Uterus (tissue), 4 donors: ENCODE data around the gene UGT1A10. TPM values are rescaled to one million over a fixed set of nuclear protein-coding genes. Genes with fewer than 3 reads are reported as not detected.

Experiments
- DNase-seq, 2 donors: peaks; one replicate each; pipeline ENCODE4 v3.0.0-alpha.2; 2019 to 2020
- H3K27ac ChIP-seq, 2 donors: fragments of 200-600 bp; sonication (generic); 1 replicate in 1 of 2; 2 replicates in 1 of 2; pipeline ENCODE4 v1.5.1; 2016 to 2018
- H3K27me3 ChIP-seq, 2 donors: fragments of 200-600 bp; sonication (generic); one replicate each; pipeline ENCODE4 v1.5.1; 2018 to 2019; ENCODE audit warnings: control low read depth in 1 of 2
- H3K36me3 ChIP-seq, 2 donors: fragments of 200-600 bp; sonication (generic); one replicate each; pipeline ENCODE4 v1.5.1; 2019; ENCODE audit warnings: control low read depth in 1 of 2
- H3K4me1 ChIP-seq, 2 donors: fragments of 200-600 bp; sonication (generic); one replicate each; pipeline ENCODE4 v1.5.1; 2018 to 2019; ENCODE audit warnings: control low read depth in 1 of 2
- H3K4me3 ChIP-seq, 2 donors: fragments of 200-600 bp; sonication (generic); 1 replicate in 1 of 2; 2 replicates in 1 of 2; pipeline ENCODE4 v1.5.1; 2018 to 2019; ENCODE audit warnings: mild to moderate bottlenecking in 1 of 2
- H3K9me3 ChIP-seq, 2 donors: fragments of 200-600 bp; sonication (generic); one replicate each; pipeline ENCODE4 v1.5.1; 2019; ENCODE audit warnings: control low read depth in 1 of 2
- POLR2A ChIP-seq, 2 donors: fragments of 450-650 bp; IDR thresholded peaks; one replicate each; pipeline ENCODE4 v1.6.1; 2016; ENCODE audit warnings: antibody characterized with exemption in 2 of 2, mild to moderate bottlenecking in 1 of 2, moderate library complexity in 1 of 2
- intact Hi-C: fragments of 100-400 bp; cut with DNase I; formaldehyde crosslinking; loops from one replicate; pipeline ENCODE4 v1.15.1; 2023; ENCODE audit warnings: low total_unique reads
- total RNA-seq, 4 donors: library from RNA; depleted of rRNA in 3 of 4; stranded (reverse); fragments of >200 nt in 3 of 4; gene quantifications; one replicate each; pipeline versions ENCODE4 v1.1.0 to v1.2.4, GENCODE V29; 2014 to 2023
- TF ChIP-seq, protein P1 (sequence below), 4 experiments: fragments of 200-600 bp in 2 of 4; fragments of 450-650 bp in 2 of 4; sonication (generic) in 2 of 4; IDR thresholded peaks; one replicate each; pipeline ENCODE4 v1.5.1; 2016 to 2019; ENCODE audit warnings: antibody characterized with exemption in 4 of 4, mild to moderate bottlenecking in 2 of 4, moderate library complexity in 1 of 4
- donor health status: DM: yes; HTN: yes; CAD: no.

The UGT1A10 gene
- total RNA-seq, 4 donors from 2014 or later, result not detected

DNA sequence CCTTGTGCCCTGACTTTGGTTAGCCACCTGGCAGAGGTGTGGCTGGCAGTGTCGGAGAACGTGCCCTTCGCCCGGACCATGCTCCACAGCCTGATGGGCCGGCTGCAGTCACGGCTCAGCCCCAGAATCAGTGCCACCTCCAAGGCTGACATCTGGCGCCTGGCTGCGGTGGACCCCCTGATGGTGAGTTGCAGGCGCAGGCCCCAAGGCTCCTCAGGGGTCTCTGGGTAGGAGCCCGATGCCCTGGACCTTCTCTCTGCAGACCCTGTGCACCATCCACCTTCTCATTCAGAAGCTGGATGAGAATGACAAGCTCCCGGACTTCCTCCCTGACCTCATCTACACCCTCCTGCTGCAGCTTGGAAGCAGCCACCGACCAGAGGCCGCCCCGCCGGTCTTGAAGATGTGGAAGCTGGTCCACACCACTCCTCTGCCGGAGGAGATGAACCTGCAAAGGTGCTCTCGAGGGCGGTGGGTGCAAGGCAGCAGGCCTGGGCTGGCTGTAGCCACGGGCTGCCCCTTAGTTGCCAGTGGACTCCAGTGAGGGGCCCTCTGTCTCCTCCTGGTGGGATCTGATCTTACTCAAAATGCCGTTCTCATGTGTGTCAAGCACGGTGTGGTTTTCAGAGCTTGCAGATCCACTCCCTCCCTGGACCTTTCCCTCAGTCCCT, 186.0 kb downstream of the UGT1A10 start:
- Histone ChIP-seq H3K9me3 (no peaks in the 10 kb centered on the region), H3K4me1 (no peaks in the 10 kb centered on the region), H3K36me3 (no peaks in the 10 kb centered on the region), H3K4me3 (no peak overlapping the region), H3K27ac (no peak overlapping the region), H3K27me3 (no peaks in the 10 kb centered on the region)
- no peak for DNase-seq
- TF ChIP-seq, protein P1, sequence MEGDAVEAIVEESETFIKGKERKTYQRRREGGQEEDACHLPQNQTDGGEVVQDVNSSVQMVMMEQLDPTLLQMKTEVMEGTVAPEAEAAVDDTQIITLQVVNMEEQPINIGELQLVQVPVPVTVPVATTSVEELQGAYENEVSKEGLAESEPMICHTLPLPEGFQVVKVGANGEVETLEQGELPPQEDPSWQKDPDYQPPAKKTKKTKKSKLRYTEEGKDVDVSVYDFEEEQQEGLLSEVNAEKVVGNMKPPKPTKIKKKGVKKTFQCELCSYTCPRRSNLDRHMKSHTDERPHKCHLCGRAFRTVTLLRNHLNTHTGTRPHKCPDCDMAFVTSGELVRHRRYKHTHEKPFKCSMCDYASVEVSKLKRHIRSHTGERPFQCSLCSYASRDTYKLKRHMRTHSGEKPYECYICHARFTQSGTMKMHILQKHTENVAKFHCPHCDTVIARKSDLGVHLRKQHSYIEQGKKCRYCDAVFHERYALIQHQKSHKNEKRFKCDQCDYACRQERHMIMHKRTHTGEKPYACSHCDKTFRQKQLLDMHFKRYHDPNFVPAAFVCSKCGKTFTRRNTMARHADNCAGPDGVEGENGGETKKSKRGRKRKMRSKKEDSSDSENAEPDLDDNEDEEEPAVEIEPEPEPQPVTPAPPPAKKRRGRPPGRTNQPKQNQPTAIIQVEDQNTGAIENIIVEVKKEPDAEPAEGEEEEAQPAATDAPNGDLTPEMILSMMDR (IDR thresholded peaks at IDR 0.05), result no peak
- no peak for TF ChIP-seq POLR2A (IDR thresholded peaks at IDR 0.05)
- intact Hi-C loops, result no loop called here

Other genes starting within 250 kb of the UGT1A10 start
- gene USP40, start 69.7 kb upstream of the UGT1A10 start, total RNA-seq, result 10 to 100 TPM; 14.7 to 60.2 (median 49.5) TPM
- gene UGT1A8, start 18.8 kb upstream of the UGT1A10 start, total RNA-seq, result not detected
- not detected for gene UGT1A9, start 35.5 kb downstream of the UGT1A10 start, total RNA-seq
- gene UGT1A7, start 45.5 kb downstream of the UGT1A10 start, total RNA-seq, result under 1 TPM in 1 of 4 donors, not detected in 3; 0.29 TPM
- not detected for gene UGT1A6, start 56.4 kb downstream of the UGT1A10 start, total RNA-seq
- not detected for gene UGT1A5, start 76.5 kb downstream of the UGT1A10 start, total RNA-seq
- not detected for gene UGT1A4, start 82.3 kb downstream of the UGT1A10 start, total RNA-seq
- gene UGT1A3, start 92.6 kb downstream of the UGT1A10 start, total RNA-seq, result not detected
- not detected for gene UGT1A1, start 123.8 kb downstream of the UGT1A10 start, total RNA-seq
- gene MROH2A, start 141.9 kb downstream of the UGT1A10 start, total RNA-seq, result not detected
- 10 to 100 TPM in 1 of 4 donors, not detected in 3; 13.0 TPM for gene HJURP, start 218.1 kb downstream of the UGT1A10 start, total RNA-seq